HepG2 (cell line): Measurements from ENCODE around the gene ACBD3. TPM values are rescaled to one million over a fixed set of nuclear protein-coding genes. Genes with fewer than 3 reads are reported as not detected.
A peak's percentile ranks its signal among the peaks of the same experiment; 100 is the strongest.

Experiments
- ADNP ChIP-seq: sonication (generic); formaldehyde crosslinking; IDR thresholded peaks from 2 replicates; pipeline ENCODE4 v1.4.0; 2020; ENCODE audit warnings: missing genetic modification reagents
- AGO2 ChIP-seq: fragments of 200-400 bp; formaldehyde crosslinking; optimal IDR thresholded peaks from 2 replicates; pipeline ENCODE3; 2017; ENCODE audit warnings: mild to moderate bottlenecking, low read depth, low read length, moderate library complexity
- CCDC6 ChIP-seq: sonication (generic); formaldehyde crosslinking; IDR thresholded peaks from 2 replicates; pipeline ENCODE4 v1.8.1; 2022; ENCODE audit warnings: mild to moderate bottlenecking, missing genetic modification reagents, moderate library complexity
- ELF4 ChIP-seq: sonication (generic); formaldehyde crosslinking; IDR thresholded peaks from 2 replicates; pipeline ENCODE4 v1.5.0; 2020; ENCODE audit warnings: missing genetic modification reagents, mild to moderate bottlenecking, moderate library complexity, borderline replicate concordance
- ETV5 ChIP-seq: IDR thresholded peaks from 2 replicates; pipeline ENCODE4 v1.6.1; 2018; ENCODE audit warnings: missing biosample characterization, missing genetic modification reagents, inconsistent platforms, borderline replicate concordance
- FOXA1 ChIP-seq, 2 experiments: fragments of 450-650 bp in 1 of 2; sonication (generic) in 1 of 2; formaldehyde crosslinking in 1 of 2; IDR thresholded peaks; 2 replicates each; pipeline versions ENCODE4 v1.4.0 to v1.6.1; 2016 to 2020; ENCODE audit warnings: missing genetic modification reagents in 1 of 2
- IKZF4 ChIP-seq: sonication (generic); formaldehyde crosslinking; IDR thresholded peaks from 2 replicates; pipeline ENCODE4 v1.5.1; 2020; ENCODE audit warnings: borderline replicate concordance, mild to moderate bottlenecking, low read depth, missing genetic modification reagents; ENCODE audit errors: not compliant biosample characterization
- JUND ChIP-seq: sonication (generic); formaldehyde crosslinking; IDR thresholded peaks from 2 replicates; pipeline ENCODE4 v1.8.0; 2022; ENCODE audit warnings: mild to moderate bottlenecking, missing genetic modification reagents
- KMT2B ChIP-seq: IDR thresholded peaks from 2 replicates; pipeline ENCODE4 v1.6.1; 2016; ENCODE audit warnings: missing genetic modification reagents, missing compliant biosample characterization
- NFKB2 ChIP-seq: sonication (generic); formaldehyde crosslinking; IDR thresholded peaks from 2 replicates; pipeline ENCODE4 v1.4.0; 2020; ENCODE audit warnings: missing genetic modification reagents, borderline replicate concordance
- PHF8 ChIP-seq: sonication (generic); formaldehyde crosslinking; IDR thresholded peaks from 2 replicates; pipeline ENCODE4 v1.5.0; 2020; ENCODE audit warnings: missing genetic modification reagents
- ZBTB26 ChIP-seq: IDR thresholded peaks from 2 replicates; pipeline ENCODE4 v1.6.1; 2016; ENCODE audit warnings: missing compliant biosample characterization, missing genetic modification reagents, borderline replicate concordance
- ZBTB7B ChIP-seq: sonication (generic); formaldehyde crosslinking; IDR thresholded peaks from 2 replicates; pipeline ENCODE4 v1.4.0; 2020; ENCODE audit warnings: missing genetic modification reagents
- ZNF160 ChIP-seq: sonication (generic); formaldehyde crosslinking; IDR thresholded peaks from 2 replicates; pipeline ENCODE4 v1.8.0; 2022; ENCODE audit warnings: mild to moderate bottlenecking, inconsistent platforms, missing genetic modification reagents
- ZNF446 ChIP-seq: sonication (generic); formaldehyde crosslinking; IDR thresholded peaks from 2 replicates; pipeline ENCODE4 v1.5.0; 2020; ENCODE audit warnings: mild to moderate bottlenecking, missing genetic modification reagents
- ZNF543 ChIP-seq: sonication (generic); formaldehyde crosslinking; IDR thresholded peaks from 2 replicates; pipeline ENCODE4 v1.4.0; 2020; ENCODE audit warnings: mild to moderate bottlenecking, missing genetic modification reagents
- ZNF598 ChIP-seq: sonication (generic); formaldehyde crosslinking; IDR thresholded peaks from 2 replicates; pipeline ENCODE4 v1.5.1; 2020; ENCODE audit warnings: mild to moderate bottlenecking, missing genetic modification reagents, borderline replicate concordance
- ZNF709 ChIP-seq: sonication (generic); formaldehyde crosslinking; IDR thresholded peaks from 2 replicates; pipeline ENCODE4 v1.5.0; 2020; ENCODE audit warnings: mild to moderate bottlenecking, missing genetic modification reagents
- ZNF772 ChIP-seq: sonication (generic); formaldehyde crosslinking; IDR thresholded peaks from 2 replicates; pipeline ENCODE4 v1.5.0; 2020; ENCODE audit warnings: mild to moderate bottlenecking, missing genetic modification reagents
- polyA plus RNA-seq, 8 experiments: library from polyadenylated mRNA; depleted of rRNA in 3 of 8; stranded (reverse) in 7 of 8; unstranded in 1 of 8; fragments of >200 nt; fragmentation: Illumina TruSeq in 4 of 8; extraction: Trizol in 4 of 8; gene quantifications; 2 replicates each; pipeline versions ENCODE4 v1.2.1 to v1.2.3, GENCODE V29; 2011 to 2016; ENCODE audit warnings: low read depth in 4 of 8, missing spikeins in 1 of 8, mixed read lengths in 1 of 8; ENCODE audit not compliant: insufficient read depth in 1 of 8
- total RNA-seq, 5 experiments: library from RNA; depleted of rRNA; stranded (reverse); fragments of >200 nt; fragmentation: Illumina TruSeq; extraction: Trizol; gene quantifications; 2 replicates each; pipeline ENCODE4 v1.2.3, GENCODE V29; 2016; ENCODE audit warnings: low read depth in 1 of 5
- TF ChIP-seq, protein P1 (sequence below): sonication (generic); formaldehyde crosslinking; IDR thresholded peaks from 2 replicates; pipeline ENCODE4 v1.4.0; 2020; ENCODE audit warnings: missing genetic modification reagents
- TF ChIP-seq, protein P2 (sequence below): sonication (generic); formaldehyde crosslinking; IDR thresholded peaks from 2 replicates; pipeline ENCODE4 v1.5.1; 2020; ENCODE audit warnings: mild to moderate bottlenecking, moderate library complexity, missing genetic modification reagents
- TF ChIP-seq, protein P3 (sequence below): sonication (generic); formaldehyde crosslinking; IDR thresholded peaks from 2 replicates; pipeline ENCODE4 v1.4.0; 2020; ENCODE audit warnings: mild to moderate bottlenecking, missing genetic modification reagents
- TF ChIP-seq, protein P4 (sequence below): sonication (generic); formaldehyde crosslinking; IDR thresholded peaks from 2 replicates; pipeline ENCODE4 v1.5.0; 2020; ENCODE audit warnings: missing genetic modification reagents

Gene ACBD3
- total and polyA plus RNA-seq, 2 of the 13 experiments (the other 11 are each of a cell fraction or from before 2014, with no cell fraction given) = 24.3 to 39.3 TPM

- TF ChIP-seq, protein P1, sequence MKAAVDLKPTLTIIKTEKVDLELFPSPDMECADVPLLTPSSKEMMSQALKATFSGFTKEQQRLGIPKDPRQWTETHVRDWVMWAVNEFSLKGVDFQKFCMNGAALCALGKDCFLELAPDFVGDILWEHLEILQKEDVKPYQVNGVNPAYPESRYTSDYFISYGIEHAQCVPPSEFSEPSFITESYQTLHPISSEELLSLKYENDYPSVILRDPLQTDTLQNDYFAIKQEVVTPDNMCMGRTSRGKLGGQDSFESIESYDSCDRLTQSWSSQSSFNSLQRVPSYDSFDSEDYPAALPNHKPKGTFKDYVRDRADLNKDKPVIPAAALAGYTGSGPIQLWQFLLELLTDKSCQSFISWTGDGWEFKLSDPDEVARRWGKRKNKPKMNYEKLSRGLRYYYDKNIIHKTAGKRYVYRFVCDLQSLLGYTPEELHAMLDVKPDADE (CRISPR knock-in tag) = no peak
- TF ChIP-seq NFKB2 (CRISPR knock-in tag) (0 out of 2 replicates have a peak, but pooled peaks have one; percentile 28), ETV5 (CRISPR knock-in tag) (0 out of 2 replicates have a peak, but pooled peaks have one; percentile 15), ZNF160 (CRISPR knock-in tag) (0 out of 2 replicates have a peak, but pooled peaks have one; percentile 45), FOXA1 (IDR thresholded peaks at IDR 0.05) (no peak), FOXA1 (CRISPR knock-in tag; IDR thresholded peaks at IDR 0.05) (no peak), PHF8 (CRISPR knock-in tag) (peak; percentile 65; the same call in 1 of the 2 replicates), CCDC6 (CRISPR knock-in tag) (peak; percentile 41; the same call in 1 of the 2 replicates), ADNP (CRISPR knock-in tag) (0 out of 2 replicates have a peak, but pooled peaks have one; percentile 13), IKZF4 (peak; percentile 17), ZNF543 (CRISPR knock-in tag) (0 out of 2 replicates have a peak, but pooled peaks have one; percentile 56), ZNF598 (CRISPR knock-in tag) (peak; percentile 56; the same call in 1 of the 2 replicates), ZNF709 (CRISPR knock-in tag) (no peak), ELF4 (CRISPR knock-in tag) (no peak), KMT2B (no peak), ZBTB7B (CRISPR knock-in tag) (peak; percentile 23; the same call in 1 of the 2 replicates), ZBTB26 (CRISPR knock-in tag) (0 out of 2 replicates have a peak, but pooled peaks have one; percentile 16), ZNF446 (CRISPR knock-in tag) (0 out of 2 replicates have a peak, but pooled peaks have one; percentile 22), ZNF772 (peak; percentile 41; the same call in 1 of the 2 replicates), AGO2 (peak; percentile 10), JUND (CRISPR knock-in tag) (no peak)
- TF ChIP-seq, protein P2, sequence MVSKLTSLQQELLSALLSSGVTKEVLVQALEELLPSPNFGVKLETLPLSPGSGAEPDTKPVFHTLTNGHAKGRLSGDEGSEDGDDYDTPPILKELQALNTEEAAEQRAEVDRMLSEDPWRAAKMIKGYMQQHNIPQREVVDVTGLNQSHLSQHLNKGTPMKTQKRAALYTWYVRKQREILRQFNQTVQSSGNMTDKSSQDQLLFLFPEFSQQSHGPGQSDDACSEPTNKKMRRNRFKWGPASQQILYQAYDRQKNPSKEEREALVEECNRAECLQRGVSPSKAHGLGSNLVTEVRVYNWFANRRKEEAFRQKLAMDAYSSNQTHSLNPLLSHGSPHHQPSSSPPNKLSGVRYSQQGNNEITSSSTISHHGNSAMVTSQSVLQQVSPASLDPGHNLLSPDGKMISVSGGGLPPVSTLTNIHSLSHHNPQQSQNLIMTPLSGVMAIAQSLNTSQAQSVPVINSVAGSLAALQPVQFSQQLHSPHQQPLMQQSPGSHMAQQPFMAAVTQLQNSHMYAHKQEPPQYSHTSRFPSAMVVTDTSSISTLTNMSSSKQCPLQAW (CRISPR knock-in tag) = 0 out of 2 replicates have a peak, but pooled peaks have one; percentile 25
- TF ChIP-seq, protein P3, sequence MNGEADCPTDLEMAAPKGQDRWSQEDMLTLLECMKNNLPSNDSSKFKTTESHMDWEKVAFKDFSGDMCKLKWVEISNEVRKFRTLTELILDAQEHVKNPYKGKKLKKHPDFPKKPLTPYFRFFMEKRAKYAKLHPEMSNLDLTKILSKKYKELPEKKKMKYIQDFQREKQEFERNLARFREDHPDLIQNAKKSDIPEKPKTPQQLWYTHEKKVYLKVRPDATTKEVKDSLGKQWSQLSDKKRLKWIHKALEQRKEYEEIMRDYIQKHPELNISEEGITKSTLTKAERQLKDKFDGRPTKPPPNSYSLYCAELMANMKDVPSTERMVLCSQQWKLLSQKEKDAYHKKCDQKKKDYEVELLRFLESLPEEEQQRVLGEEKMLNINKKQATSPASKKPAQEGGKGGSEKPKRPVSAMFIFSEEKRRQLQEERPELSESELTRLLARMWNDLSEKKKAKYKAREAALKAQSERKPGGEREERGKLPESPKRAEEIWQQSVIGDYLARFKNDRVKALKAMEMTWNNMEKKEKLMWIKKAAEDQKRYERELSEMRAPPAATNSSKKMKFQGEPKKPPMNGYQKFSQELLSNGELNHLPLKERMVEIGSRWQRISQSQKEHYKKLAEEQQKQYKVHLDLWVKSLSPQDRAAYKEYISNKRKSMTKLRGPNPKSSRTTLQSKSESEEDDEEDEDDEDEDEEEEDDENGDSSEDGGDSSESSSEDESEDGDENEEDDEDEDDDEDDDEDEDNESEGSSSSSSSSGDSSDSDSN = peak; percentile 76
- TF ChIP-seq, protein P4, sequence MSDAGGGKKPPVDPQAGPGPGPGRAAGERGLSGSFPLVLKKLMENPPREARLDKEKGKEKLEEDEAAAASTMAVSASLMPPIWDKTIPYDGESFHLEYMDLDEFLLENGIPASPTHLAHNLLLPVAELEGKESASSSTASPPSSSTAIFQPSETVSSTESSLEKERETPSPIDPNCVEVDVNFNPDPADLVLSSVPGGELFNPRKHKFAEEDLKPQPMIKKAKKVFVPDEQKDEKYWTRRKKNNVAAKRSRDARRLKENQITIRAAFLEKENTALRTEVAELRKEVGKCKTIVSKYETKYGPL (CRISPR knock-in tag) = 0 out of 2 replicates have a peak, but pooled peaks have one; percentile 22
Measured at GRCh38 chr1:226223786-226224244, 37.3 kb upstream of the ACBD3 start (continued).
